Psoas muscle (tissue), 8 donors: Measurements from ENCODE around the gene MTMR2. TPM values are rescaled to one million over a fixed set of nuclear protein-coding genes. Genes with fewer than 3 reads are reported as not detected.

Experiments
- ATAC-seq, 4 donors: fragments of 200-7000 bp; cut with Tn5 transposase; one replicate each; pipeline ENCODE4 v1.9.1; 2020; ENCODE audit warnings: moderate library complexity in 3 of 4, mild to moderate bottlenecking in 2 of 4
- DNase-seq, 2 donors: peaks; one replicate each; pipeline ENCODE4 v3.0.0-alpha.2; 2020
- H3K27ac ChIP-seq: fragments of 200-600 bp; one replicate; pipeline ENCODE4 v1.8.0; 2022
- H3K27me3 ChIP-seq, 3 donors: fragments of 200-600 bp in 1 of 3; one replicate each; pipeline versions ENCODE4 v1.6.1 to v1.8.0; 2013 to 2022; ENCODE audit warnings: low read length in 2 of 3, mild to moderate bottlenecking in 2 of 3, moderate library complexity in 1 of 3; ENCODE audit not compliant: insufficient read depth in 3 of 3
- H3K36me3 ChIP-seq, 2 donors: fragments of 200-600 bp in 1 of 2; one replicate each; pipeline versions ENCODE4 v1.6.1 to v1.8.0; 2013 to 2022; ENCODE audit warnings: low read depth in 1 of 2, mild to moderate bottlenecking in 1 of 2, moderate library complexity in 1 of 2; ENCODE audit not compliant: insufficient read depth in 1 of 2
- H3K4me1 ChIP-seq: fragments of 200-600 bp; one replicate; pipeline ENCODE4 v1.8.0; 2022
- H3K4me3 ChIP-seq: fragments of 200-600 bp; one replicate; pipeline ENCODE4 v1.8.0; 2022; ENCODE audit warnings: mild to moderate bottlenecking
- H3K9me3 ChIP-seq: fragments of 200-600 bp; one replicate; pipeline ENCODE4 v1.8.0; 2022
- CTCF ChIP-seq: fragments of 200-600 bp; IDR thresholded peaks from one replicate; pipeline ENCODE4 v1.8.0; 2022; ENCODE audit warnings: antibody characterized with exemption
- WGBS, 3 donors: extraction: QIAGEN DNeasy Blood & Tissue Kit; methylation state at CpG; one replicate each; pipeline versions ENCODE4 v1.1.6 to v1.1.7; 2013; 5-methylcytosine and 5-hydroxymethylcytosine counted together
- intact Hi-C, 2 donors: fragments of 100-400 bp; cut with DNase I; formaldehyde crosslinking; loops; one replicate each; pipeline versions ENCODE4 v1.11.0 to v1.14.2; 2022
- polyA plus RNA-seq, 3 donors: library from polyadenylated mRNA; stranded (reverse); fragments of 200-250 nt; gene quantifications; one replicate each; pipeline ENCODE4 v1.2.3, GENCODE V29; 2013
- total RNA-seq, 4 donors: library from RNA; stranded (reverse); fragmentation: NEBNext Ultra II Directional in 2 of 4; extraction: Animal tissue kit (Norgen Biotek cat#: 25700) in 2 of 4; gene quantifications; one replicate each; pipeline versions ENCODE4 v1.2.1 to v1.2.4, GENCODE V29; 2021 to 2023
- donor health status: healthy with polysubstance abuse.
- donor health status: DM: no; HTN: no; CAD: no; lungs with moderate emphysema.
- donor health status: Bipolar disorder and iron deficiency.
- donor health status: healthy.
- donor health status: DM: yes; HTN: yes; CAD: no.
- donor health status: DM: no; HTN: no; CAD: no.
- donor health status: DM: no; HTN: no; CAD: no.
- donor health status: DM: yes; HTN: yes; CAD: no.

MTMR2 gene
- total and polyA plus RNA-seq, 7 donors: 5.4 to 9.9 (median 7.7) TPM

- intact Hi-C loops: no loop called here
- Histone ChIP-seq H3K27me3 (no peaks in the 10 kb centered on the region), H3K9me3 (no peaks in the 10 kb centered on the region), H3K4me1 (no peaks in the 10 kb centered on the region), H3K4me3 (no peak overlapping the region), H3K27ac (no peak overlapping the region), H3K36me3 (no peaks in the 10 kb centered on the region)
- DNase-seq: no peak
- no peak for TF ChIP-seq CTCF
- 87 to 89% (median 87%) methylated on average over 6 of the region's 6 CpGs for WGBS, 3 donors
- ATAC-seq: no peak
Measured at GRCh38 chr11:95939091-95939490, 15.2 kb upstream of the MTMR2 start.

GRCh38 chr11:95937358-95937757 is 13.5 kb upstream of the MTMR2 start:
- no peak for DNase-seq
- intact Hi-C loops: no loop called here
- H3K36me3 ChIP-seq: no peaks in the 10 kb centered on the region
- no peak overlapping the region for H3K27ac ChIP-seq
- H3K27me3 ChIP-seq: no peaks in the 10 kb centered on the region
- no peaks in the 10 kb centered on the region for H3K4me1 ChIP-seq
- no peak overlapping the region for H3K4me3 ChIP-seq
- no peak for TF ChIP-seq CTCF
- no peaks in the 10 kb centered on the region for H3K9me3 ChIP-seq
- no peak for ATAC-seq

- Histone ChIP-seq H3K36me3 (no peaks in the 10 kb centered on the region), H3K27ac (no peak overlapping the region), H3K27me3 (no peaks in the 10 kb centered on the region), H3K9me3 (no peaks in the 10 kb centered on the region), H3K4me1 (no peaks in the 10 kb centered on the region), H3K4me3 (no peak overlapping the region)
- TF ChIP-seq CTCF: no peak
- DNase-seq (no peak), ATAC-seq (no peak)
- intact Hi-C loops: no loop called here
- WGBS, 3 donors: 90 to 94% (median 93%) methylated on average over 5 of the region's 5 CpGs
Measured at GRCh38 chr11:95933594-95933993, 9.7 kb upstream of the MTMR2 start.

GRCh38 chr11:95931916-95932315 is 8.0 kb upstream of the MTMR2 start:
- intact Hi-C loops: no loop called here
- DNase-seq: no peak
- H3K4me1 ChIP-seq: no peaks in the 10 kb centered on the region

More at GRCh38 chr11:95931916-95932315, 8.0 kb upstream of the MTMR2 start:
- H3K9me3 ChIP-seq: no peaks in the 10 kb centered on the region
- no peak for TF ChIP-seq CTCF
- WGBS, 3 donors: 76 to 84% (median 82%) methylated on average over 1 of the region's 1 CpG
- H3K27me3 ChIP-seq: no peaks in the 10 kb centered on the region
- H3K36me3 ChIP-seq: no peaks in the 10 kb centered on the region
- no peak overlapping the region for H3K27ac ChIP-seq
- no peak overlapping the region for H3K4me3 ChIP-seq
- ATAC-seq: no peak
